GM03348 (cell line): Measurements from ENCODE around the gene SNX30.
"Not testable (repeated sequence)": the region's sequence is repeated elsewhere in the genome, so short reads cannot be mapped to it uniquely, and the experiment has no call there.

Experiments
- DNase-seq: peaks from one replicate; pipeline ENCODE4 v3.0.0; 2012; ENCODE audit warnings: low spot score

Gene SNX30

GRCh38 chr9:112750016-112750763, at the start of gene SNX30:
SNX30 (plus strand) TSS chr9:112750760; CDS start chr9:112751002, 242 bp downstream.
- DNase-seq = peak; percentile 98

- no peak for DNase-seq
These were observed 47.3 kb upstream of the SNX30 start for GRCh38 chr9:112703304-112703703.

GRCh38 chr9:112705768-112706427, 44.7 kb upstream of the SNX30 start:
- peak; percentile 21 for DNase-seq

GRCh38 chr9:112711050-112711689, 39.4 kb upstream of the SNX30 start:
- peak; percentile 58 for DNase-seq

- no peak for DNase-seq
These were observed 37.9 kb upstream of the SNX30 start for GRCh38 chr9:112712678-112713077.

- peak; percentile 98 for DNase-seq
These were observed 32.8 kb upstream of the SNX30 start, which contains the start of gene INIP for GRCh38 chr9:112717661-112718331. INIP (minus strand) TSS chr9:112718117; CDS start chr9:112716485, 1,632 bp downstream.

- peak; percentile 61 for DNase-seq
These were observed 31.3 kb upstream of the SNX30 start for GRCh38 chr9:112719241-112719691.

- DNase-seq = peak; percentile 23
These were observed 30.9 kb upstream of the SNX30 start for GRCh38 chr9:112719696-112720095.

- DNase-seq = no peak
These were observed 30.3 kb upstream of the SNX30 start for GRCh38 chr9:112720113-112720780.

- DNase-seq = not testable (repeated sequence)
These were observed 27.8 kb upstream of the SNX30 start for GRCh38 chr9:112722749-112723148.

- DNase-seq = no peak
These were observed 24.6 kb upstream of the SNX30 start for GRCh38 chr9:112725961-112726360.

- DNase-seq = no peak
These were observed 24.1 kb upstream of the SNX30 start for GRCh38 chr9:112726428-112726827.

- no peak for DNase-seq
These were observed 22.2 kb upstream of the SNX30 start for GRCh38 chr9:112728401-112728800.

GRCh38 chr9:112731971-112732370, 18.6 kb upstream of the SNX30 start:
- DNase-seq = no peak

- no peak for DNase-seq
These were observed 15.7 kb upstream of the SNX30 start for GRCh38 chr9:112734892-112735291.

GRCh38 chr9:112743216-112743836, 7.2 kb upstream of the SNX30 start:
- peak; percentile 13 for DNase-seq

- no peak for DNase-seq
These were observed 6.4 kb upstream of the SNX30 start for GRCh38 chr9:112744177-112744576.

- no peak for DNase-seq
These were observed 3.5 kb upstream of the SNX30 start for GRCh38 chr9:112747094-112747493.

GRCh38 chr9:112750764-112751055, 150 bp downstream of the SNX30 start:
- no peak for DNase-seq

- peak; percentile 76 for DNase-seq
These were observed 666 bp downstream of the SNX30 start for GRCh38 chr9:112751056-112751795.
